Jurkat, Clone E6-1 (cell line): ENCODE data around the gene FSD2.
"Not testable (repeated sequence)": the region's sequence is repeated elsewhere in the genome, so short reads cannot be mapped to it uniquely, and the experiment has no call there.

Experiments used
- DNase-seq: peaks from one replicate; pipeline ENCODE4 v3.0.0-alpha.2; 2011; ENCODE audit warnings: low read depth, low spot score
- H3K4me3 ChIP-seq: 2 replicates; pipeline ENCODE4 v1.5.1; 2011; ENCODE audit warnings: mild to moderate bottlenecking, low read length, control low read depth, moderate library complexity

Gene FSD2

DNA sequence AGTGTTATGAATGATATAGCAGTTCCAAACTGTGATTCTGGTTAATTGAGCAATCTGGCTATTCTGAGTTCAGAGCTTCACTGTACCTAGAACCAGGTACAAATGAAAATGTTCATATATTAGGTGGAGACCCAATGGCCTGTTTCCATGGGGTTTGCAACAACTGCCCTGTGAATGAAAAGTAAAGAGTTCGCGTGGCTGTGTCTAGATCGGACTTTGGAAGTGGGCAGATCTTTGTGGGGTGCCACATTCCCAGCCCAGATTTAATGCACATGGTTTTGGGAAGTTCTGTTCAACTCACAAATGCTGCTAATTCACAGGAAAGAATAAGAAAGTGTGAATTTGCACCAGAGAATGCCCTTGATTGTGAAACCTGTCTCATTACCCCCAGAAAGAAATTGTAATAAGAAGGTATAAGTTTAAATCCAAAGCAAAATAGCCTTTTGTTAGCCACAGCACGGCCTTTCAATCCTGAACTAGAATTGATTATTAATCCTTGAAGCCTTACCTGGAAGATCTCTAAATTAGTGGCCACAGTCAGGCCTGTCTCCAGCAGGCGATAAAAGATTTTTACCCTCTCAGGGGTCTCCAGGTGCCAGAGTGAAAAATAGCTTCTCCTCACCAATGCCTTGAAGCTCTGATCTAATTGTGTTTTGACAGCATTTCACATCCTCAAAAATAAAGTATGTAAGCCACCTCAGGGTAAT is 26.2 kb upstream of the FSD2 start:
- no peak for DNase-seq
- H3K4me3 ChIP-seq: peak overlapping the region; percentile 1

GRCh38 chr15:82830427-82831173 is 24.7 kb upstream of the FSD2 start:
- DNase-seq: no peak
- H3K4me3 ChIP-seq: no peak overlapping the region

- DNase-seq: no peak
These were observed 23.4 kb upstream of the FSD2 start for GRCh38 chr15:82829234-82829633.

GRCh38 chr15:82828075-82828474 is 22.2 kb upstream of the FSD2 start:
- H3K4me3 ChIP-seq: no peak overlapping the region
- no peak for DNase-seq

More at GRCh38 chr15:82829234-82829633, 23.4 kb upstream of the FSD2 start:
- H3K4me3 ChIP-seq: no peak overlapping the region

DNA sequence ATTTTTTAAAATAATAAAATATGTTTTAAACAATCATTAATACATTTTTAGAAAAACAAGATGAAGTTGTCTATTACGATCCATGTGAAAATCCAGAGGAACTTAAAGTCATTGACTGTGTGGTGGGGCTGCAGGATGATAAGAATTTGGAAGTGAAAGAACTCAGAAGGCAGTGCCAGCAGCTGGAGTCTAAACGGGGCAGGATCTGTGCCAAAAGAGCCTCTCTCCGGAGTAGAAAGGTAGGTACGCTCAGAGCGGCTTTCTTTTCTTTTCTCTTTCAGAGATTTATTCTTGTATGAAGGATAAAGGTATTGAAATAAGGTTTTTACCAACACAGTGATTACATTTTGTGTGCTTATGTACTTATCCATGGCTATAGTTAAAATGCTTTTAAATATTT is 17.2 kb upstream of the FSD2 start:
- DNase-seq: no peak
- no peak overlapping the region for H3K4me3 ChIP-seq

GRCh38 chr15:82821851-82822250 is 16.0 kb upstream of the FSD2 start:
- DNase-seq, H3K4me3 ChIP-seq: not testable (repeated sequence)

GRCh38 chr15:82821396-82821795 is 15.5 kb upstream of the FSD2 start:
- H3K4me3 ChIP-seq, DNase-seq: not testable (repeated sequence)

GRCh38 chr15:82820128-82820527 is 14.3 kb upstream of the FSD2 start:
- no peak for DNase-seq
- no peak overlapping the region for H3K4me3 ChIP-seq

GRCh38 chr15:82812994-82813393 is 7.1 kb upstream of the FSD2 start:
- DNase-seq: no peak
- no peak overlapping the region for H3K4me3 ChIP-seq

DNA sequence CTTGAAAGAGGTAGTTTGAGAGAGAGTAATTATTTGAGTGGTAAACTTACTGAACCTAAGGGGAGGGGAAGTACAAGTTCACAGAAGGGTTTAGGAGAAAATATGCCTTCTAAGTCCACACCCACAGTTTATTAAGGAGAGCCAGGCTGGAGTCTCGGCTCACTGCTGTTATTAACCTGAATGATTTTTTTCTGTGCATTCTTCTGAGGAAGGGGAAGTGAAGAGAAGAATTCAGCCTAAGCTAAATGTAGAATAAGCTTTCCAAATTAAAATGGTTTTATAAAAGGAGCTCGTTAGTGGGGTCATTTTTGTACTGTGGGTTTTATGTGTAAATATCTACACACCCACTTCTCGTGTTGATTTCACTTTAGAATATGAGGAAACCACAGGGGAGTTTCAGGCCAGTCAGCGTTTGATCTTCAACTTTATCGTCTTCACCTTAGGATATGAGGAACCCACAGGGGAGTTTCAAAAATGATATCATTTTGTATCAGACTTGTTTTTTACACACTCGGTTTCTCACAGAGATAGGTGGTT is 5.1 kb upstream of the FSD2 start:
- H3K4me3 ChIP-seq: peak overlapping the region; percentile 79
- DNase-seq: peak; percentile 33

DNA sequence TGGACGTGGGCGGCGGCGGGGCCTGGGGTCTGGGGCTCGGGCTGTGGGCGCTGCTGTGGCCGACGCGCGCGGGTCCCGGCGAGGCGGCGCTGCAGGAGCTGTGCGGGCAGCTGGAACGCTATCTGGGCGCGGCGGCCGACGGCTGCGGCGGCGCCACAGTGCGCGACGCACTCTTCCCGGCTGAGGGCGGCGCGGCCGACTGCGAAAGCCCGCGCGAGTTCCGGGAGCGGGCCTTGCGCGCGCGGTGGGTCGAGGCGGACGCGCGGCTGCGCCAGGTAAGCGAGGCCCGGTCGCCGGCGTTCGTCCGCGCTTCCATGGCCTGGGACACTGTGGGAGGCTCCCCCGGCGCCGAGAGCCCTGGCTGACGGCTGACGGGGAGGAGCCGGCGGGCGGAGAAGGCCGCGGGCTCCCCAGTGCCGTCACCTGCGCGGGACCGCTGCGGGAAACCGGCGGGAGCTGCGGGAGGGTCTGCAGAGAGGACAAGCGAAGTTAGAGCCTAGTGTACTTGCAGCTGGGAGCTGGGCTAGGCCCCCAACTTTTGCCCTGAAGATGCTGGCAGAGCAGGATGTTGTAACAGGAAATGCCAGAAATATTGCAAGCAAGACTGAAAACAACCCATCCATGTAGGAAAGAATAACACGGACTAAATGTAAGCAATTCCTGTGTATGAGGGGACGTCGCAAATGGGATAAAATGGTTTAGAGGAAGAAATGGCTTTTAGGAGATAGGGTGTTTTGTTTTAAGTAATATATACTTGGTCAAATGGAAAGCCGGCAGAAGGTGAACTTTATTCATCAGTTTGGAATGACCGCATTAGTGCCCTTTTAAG is 4.4 kb upstream of the FSD2 start:
- no peak for DNase-seq
- peak overlapping the region; percentile 79 for H3K4me3 ChIP-seq

- peak within 1 kb of the TSS; percentile 79 for H3K4me3 ChIP-seq
- peak; percentile 96 for DNase-seq
These were observed 3.6 kb upstream of the FSD2 start, which contains the start of gene WHAMM for GRCh38 chr15:82809308-82810060. Gene WHAMM (plus strand): TSS chr15:82809628. CDS start chr15:82809727, 99 bp downstream.

- peak overlapping the region; percentile 79; the same call in 1 of the 2 replicates for H3K4me3 ChIP-seq
These were observed 2.8 kb upstream of the FSD2 start for GRCh38 chr15:82808634-82809041.

GRCh38 chr15:82807920-82808633 is 2.2 kb upstream of the FSD2 start:
- no peak overlapping the region for H3K4me3 ChIP-seq
- DNase-seq: no peak

More at GRCh38 chr15:82808634-82809041, 2.8 kb upstream of the FSD2 start:
- DNase-seq: no peak

DNA sequence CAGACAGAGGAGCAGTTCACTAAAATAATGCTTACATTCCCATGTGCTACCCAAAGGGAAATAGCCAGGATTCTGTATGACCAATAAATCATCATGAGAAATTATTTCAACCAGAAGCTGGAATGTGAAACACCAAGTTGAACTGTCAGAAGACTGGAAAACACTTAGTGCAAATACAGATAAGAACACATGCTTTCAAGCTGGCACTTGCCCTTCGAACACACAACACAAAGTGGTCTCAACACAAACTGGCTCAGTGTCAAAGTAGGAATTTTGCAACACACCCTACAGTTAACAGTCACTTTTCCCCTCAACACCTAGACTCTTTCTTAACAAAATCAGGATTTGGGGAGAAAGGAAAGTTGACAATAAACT is 1.3 kb downstream of the FSD2 start:
- no peak overlapping the region for H3K4me3 ChIP-seq
- DNase-seq: no peak

DNA sequence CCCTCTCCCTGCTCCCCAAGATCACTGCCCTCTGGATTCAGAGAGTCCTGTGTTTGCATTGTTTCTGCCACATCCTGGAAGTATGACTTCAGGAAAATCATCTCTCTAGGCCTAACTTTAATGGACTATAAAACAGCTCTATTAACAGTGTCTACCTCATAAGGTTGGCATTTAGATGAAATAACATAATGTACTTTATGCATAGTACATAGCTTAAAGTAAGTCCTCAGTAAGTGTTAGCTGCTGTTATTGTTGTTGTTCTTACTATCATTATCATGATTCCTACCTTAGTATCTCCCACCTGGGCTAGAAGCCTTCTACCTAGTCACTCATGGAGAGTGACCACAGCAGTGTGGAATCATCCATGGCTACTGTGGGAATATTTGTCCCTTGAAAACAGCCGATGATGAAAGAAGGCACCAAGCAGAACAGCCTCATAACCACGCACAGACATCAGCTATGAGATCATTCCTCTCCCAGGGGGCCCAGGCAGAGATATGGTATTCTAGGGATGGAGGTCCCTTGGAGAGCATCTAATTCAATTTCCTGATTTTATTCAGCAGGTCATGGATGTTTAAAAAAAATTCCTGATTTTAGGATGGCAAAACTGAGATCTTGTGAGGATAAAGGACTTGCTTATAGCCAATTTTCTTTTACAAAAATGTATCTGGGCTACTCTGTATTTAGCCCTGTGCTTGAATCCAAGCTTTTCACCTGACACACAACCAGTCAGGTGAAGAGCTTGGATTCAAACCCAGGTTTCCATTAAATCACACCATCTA is 1.9 kb downstream of the FSD2 start:
- H3K4me3 ChIP-seq: no peak overlapping the region
- no peak for DNase-seq

GRCh38 chr15:82802497-82802896 is 3.4 kb downstream of the FSD2 start:
- no peak overlapping the region for H3K4me3 ChIP-seq
- no peak for DNase-seq
